Activated CD8-positive, alpha-beta T cell treated with anti-CD3 and anti-CD28 coated beads for 36 hours (primary cell): ENCODE results near the gene PFN3. TPM values are rescaled to one million over a fixed set of nuclear protein-coding genes. Genes with fewer than 3 reads are reported as not detected.
"Not testable (repeated sequence)": the region's sequence is repeated elsewhere in the genome, so short reads cannot be mapped to it uniquely, and the experiment has no call there.

ENCODE experiments used
- ATAC-seq: fragments of 200-7000 bp; cut with Tn5 transposase; one replicate; pipeline ENCODE4 v1.10.0; 2021; ENCODE audit warnings: mild to moderate bottlenecking, moderate library complexity
- CTCF ChIA-PET: fragments of 350-600 bp; sonication (Branson Sonifier 250); formaldehyde crosslinking; loops from one replicate; lab custom pipeline; 2021; ENCODE audit warnings: antibody characterized with exemption; lab: Charles Lee
- POLR2A ChIA-PET: fragments of 350-600 bp; sonication (Branson Sonifier 250); formaldehyde crosslinking; loops from one replicate; lab custom pipeline; 2021; ENCODE audit warnings: antibody characterized with exemption; lab: Charles Lee
- DNase-seq: peaks from one replicate; pipeline ENCODE4 v3.0.0-alpha.2; 2020
- H3K27ac Mint-ChIP-seq: one replicate; pipeline ENCODE4 v1.8.0; 2021; ENCODE audit warnings: mild to moderate bottlenecking, mixed read lengths
- H3K27me3 Mint-ChIP-seq: one replicate; pipeline ENCODE4 v1.8.0; 2021; ENCODE audit warnings: mixed read lengths
- H3K36me3 Mint-ChIP-seq: one replicate; pipeline ENCODE4 v1.8.0; 2021; ENCODE audit warnings: low read depth, mixed read lengths
- H3K4me1 Mint-ChIP-seq: one replicate; pipeline ENCODE4 v1.8.0; 2021; ENCODE audit warnings: low read depth, mixed read lengths
- H3K4me3 Mint-ChIP-seq: one replicate; pipeline ENCODE4 v1.8.0; 2021; ENCODE audit warnings: mild to moderate bottlenecking, moderate library complexity, mixed read lengths
- H3K9me3 Mint-ChIP-seq: one replicate; pipeline ENCODE4 v1.8.0; 2021; ENCODE audit warnings: mixed read lengths
- intact Hi-C: fragments of 100-400 bp; cut with micrococcal nuclease; formaldehyde crosslinking; loops from one replicate; pipeline ENCODE4 v1.10.0; 2022
- total RNA-seq, 2 experiments: library from RNA; stranded (reverse); gene quantifications; one replicate each; pipeline ENCODE4 v1.2.3, GENCODE V29; 2021
- TF ChIP-seq, protein P1 (sequence below): fragments of 200-600 bp; IDR thresholded peaks from one replicate; pipeline ENCODE4 v1.8.0; 2022; ENCODE audit warnings: antibody characterized with exemption, mild to moderate bottlenecking

Gene PFN3
- total RNA-seq, 2 experiments from 2014 or later, result not detected

DNA sequence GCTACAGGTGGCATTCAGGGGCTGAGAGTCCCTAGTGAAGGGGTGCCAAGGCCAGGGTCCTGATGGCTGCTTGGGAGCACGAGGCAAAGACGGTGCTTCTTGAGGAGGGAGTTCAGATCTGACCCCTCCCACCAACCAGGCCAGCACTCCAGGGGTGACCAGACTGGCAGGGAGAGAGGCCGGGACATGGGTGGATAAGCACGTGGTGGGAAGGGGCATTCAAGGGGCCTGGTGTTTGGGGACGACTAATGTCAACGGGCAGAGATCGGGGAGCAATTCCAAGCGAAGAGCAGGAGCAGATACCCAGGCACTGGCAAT is 38.2 kb downstream of the PFN3 start:
- ChIA-PET CTCF (interaction anchor here (1.1 to 6.8 kb wide), 9 partner anchors 8 to 52 kb away, joined by 3 to 55 read pairs (median 10); partner anchors contain the start of gene LMAN2), POLR2A (interaction anchor here (1.2 to 3.6 kb wide), 4 partner anchors 9 to 67 kb away, joined by 3 to 19 read pairs (median 6); partner anchors contain the start of gene LMAN2)
- Mint-ChIP-seq H3K4me1 (peaks cover 76% of the 10 kb centered on the region), H3K4me3 (peak overlapping the region; percentile 73), H3K9me3 (no peaks in the 10 kb centered on the region), H3K36me3 (peaks cover 11% of the 10 kb centered on the region), H3K27me3 (no peaks in the 10 kb centered on the region), H3K27ac (peak overlapping the region; percentile 77)
- DNase-seq, result no peak
- TF ChIP-seq, protein P1, sequence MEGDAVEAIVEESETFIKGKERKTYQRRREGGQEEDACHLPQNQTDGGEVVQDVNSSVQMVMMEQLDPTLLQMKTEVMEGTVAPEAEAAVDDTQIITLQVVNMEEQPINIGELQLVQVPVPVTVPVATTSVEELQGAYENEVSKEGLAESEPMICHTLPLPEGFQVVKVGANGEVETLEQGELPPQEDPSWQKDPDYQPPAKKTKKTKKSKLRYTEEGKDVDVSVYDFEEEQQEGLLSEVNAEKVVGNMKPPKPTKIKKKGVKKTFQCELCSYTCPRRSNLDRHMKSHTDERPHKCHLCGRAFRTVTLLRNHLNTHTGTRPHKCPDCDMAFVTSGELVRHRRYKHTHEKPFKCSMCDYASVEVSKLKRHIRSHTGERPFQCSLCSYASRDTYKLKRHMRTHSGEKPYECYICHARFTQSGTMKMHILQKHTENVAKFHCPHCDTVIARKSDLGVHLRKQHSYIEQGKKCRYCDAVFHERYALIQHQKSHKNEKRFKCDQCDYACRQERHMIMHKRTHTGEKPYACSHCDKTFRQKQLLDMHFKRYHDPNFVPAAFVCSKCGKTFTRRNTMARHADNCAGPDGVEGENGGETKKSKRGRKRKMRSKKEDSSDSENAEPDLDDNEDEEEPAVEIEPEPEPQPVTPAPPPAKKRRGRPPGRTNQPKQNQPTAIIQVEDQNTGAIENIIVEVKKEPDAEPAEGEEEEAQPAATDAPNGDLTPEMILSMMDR, result no peak
- intact Hi-C loops, result no loop called here
- ATAC-seq, result no peak

DNA sequence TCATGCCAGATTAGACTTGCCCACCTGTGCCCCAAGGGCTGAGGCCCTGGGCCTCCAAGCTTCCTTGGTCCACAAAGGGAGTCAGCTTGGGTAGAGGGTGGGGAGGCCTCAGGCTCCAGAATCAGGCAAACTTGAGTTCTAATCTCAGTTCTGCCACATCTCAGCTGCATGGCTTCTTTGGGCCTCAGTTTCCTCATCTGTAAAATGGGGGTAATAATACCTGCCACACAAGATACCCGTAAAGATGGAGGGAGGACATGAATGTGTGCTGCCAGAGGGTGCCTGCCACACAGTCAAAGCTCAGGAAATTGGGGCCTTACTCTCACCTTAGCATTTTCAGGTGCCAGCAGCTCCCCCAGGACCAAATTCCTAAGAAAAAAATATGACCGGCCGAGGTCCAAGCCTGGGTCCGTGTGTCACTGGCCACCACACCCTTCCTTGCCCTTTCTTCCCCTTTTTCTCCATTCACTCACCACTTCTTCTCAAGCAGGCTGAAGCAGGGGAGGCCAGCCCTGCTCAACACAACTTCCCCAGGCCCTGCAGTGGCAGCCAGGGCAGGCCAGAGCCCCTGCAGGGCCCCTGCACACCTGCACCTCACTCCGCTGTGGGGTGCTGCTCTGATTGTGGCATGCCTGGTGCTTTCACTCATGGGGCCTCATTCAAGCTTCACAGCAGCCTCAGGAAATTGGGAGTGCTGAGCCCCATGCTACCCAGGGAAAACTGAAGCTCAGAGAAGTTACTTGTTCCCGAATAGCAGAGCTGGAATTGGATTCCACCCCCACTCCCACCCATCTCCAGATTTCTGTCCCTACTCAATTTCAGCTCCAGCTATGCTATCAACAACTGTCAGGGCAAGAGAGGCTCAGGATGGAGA is 38.8 kb downstream of the PFN3 start:
- ChIA-PET CTCF (interaction anchor here (0.7 to 6.8 kb wide), 14 partner anchors 8 to 139 kb away, joined by 3 to 55 read pairs (median 6); partner anchors contain the start of gene LMAN2), POLR2A (interaction anchor here (0.8 to 3.6 kb wide), 8 partner anchors 10 to 112 kb away, joined by 3 to 19 read pairs (median 5); partner anchors contain the start of genes DBN1 and LMAN2)
- Mint-ChIP-seq H3K36me3 (peaks cover 11% of the 10 kb centered on the region), H3K4me3 (peak overlapping the region; percentile 73), H3K27me3 (no peaks in the 10 kb centered on the region), H3K27ac (peak overlapping the region; percentile 77), H3K4me1 (peaks cover 82% of the 10 kb centered on the region), H3K9me3 (no peaks in the 10 kb centered on the region)
- ATAC-seq, result no peak
- peak; percentile 47 for DNase-seq
- TF ChIP-seq, protein P1, result no peak
- intact Hi-C loops, result no loop called here

DNA sequence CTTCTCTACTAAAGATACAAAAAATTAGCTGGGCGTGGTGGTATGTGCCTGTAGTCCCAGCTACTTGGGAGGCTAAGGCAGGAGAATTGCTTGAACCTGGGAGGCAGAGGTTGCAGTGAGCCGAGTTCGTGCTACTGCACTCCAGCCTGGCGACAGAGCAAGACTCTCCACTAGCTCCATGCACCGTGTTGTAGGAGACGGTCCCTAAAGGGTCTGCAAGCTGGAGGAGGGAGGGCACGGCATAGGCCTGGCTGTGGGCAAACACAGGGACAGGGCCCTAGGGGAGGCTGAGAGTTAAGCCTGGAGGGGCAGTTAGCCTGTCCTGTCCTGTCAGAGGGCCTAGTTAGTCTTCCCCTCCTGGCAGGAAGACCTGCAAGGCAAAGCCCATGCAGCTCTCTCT is 39.7 kb downstream of the PFN3 start:
- peaks cover 85% of the 10 kb centered on the region for H3K4me1 Mint-ChIP-seq
- DNase-seq, H3K4me3 Mint-ChIP-seq, H3K27me3 Mint-ChIP-seq, H3K36me3 Mint-ChIP-seq, intact Hi-C loops, ATAC-seq, H3K9me3 Mint-ChIP-seq, H3K27ac Mint-ChIP-seq: not testable (repeated sequence)
- POLR2A ChIA-PET, result interaction anchor here (0.6 to 3.6 kb wide), 10 partner anchors 9 to 226 kb away, joined by 3 to 19 read pairs (median 3); partner anchors contain the start of gene LMAN2
- CTCF ChIA-PET, result interaction anchor here (0.7 to 6.8 kb wide), 15 partner anchors 9 to 140 kb away, joined by 3 to 55 read pairs (median 5); partner anchors contain the start of gene LMAN2

DNA sequence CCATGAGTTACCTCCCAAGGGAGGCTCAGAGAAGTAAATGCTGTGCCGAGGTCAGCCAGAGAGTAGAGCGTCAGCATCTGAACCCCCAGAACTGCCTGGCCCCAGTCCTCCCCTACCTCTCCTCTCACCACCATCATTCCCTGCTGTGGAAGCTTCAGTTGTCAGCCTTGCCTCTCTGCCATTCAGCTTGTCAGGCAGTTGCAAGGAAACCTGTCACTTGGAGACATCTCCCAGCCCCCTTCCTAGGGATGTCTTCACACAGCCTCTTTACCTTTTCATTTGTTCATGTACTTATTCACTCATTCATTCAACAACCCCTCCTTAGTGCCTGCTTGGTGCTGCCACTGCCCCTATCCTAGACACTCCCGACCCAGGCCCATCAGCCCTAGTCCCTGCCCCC is 40.6 kb downstream of the PFN3 start:
- no peak for ATAC-seq
- TF ChIP-seq, protein P1, result no peak
- Mint-ChIP-seq H3K27me3 (no peaks in the 10 kb centered on the region), H3K36me3 (peaks cover 9% of the 10 kb centered on the region), H3K9me3 (peaks cover 10% of the 10 kb centered on the region), H3K27ac (peak overlapping the region; percentile 81), H3K4me1 (peaks cover 88% of the 10 kb centered on the region), H3K4me3 (peak overlapping the region; percentile 89)
- DNase-seq, result no peak
- intact Hi-C loops, result loop anchor here (5.0 kb wide), 1 partner anchor 43 kb away; no protein-coding TSS in a partner anchor
- POLR2A ChIA-PET, result interaction anchor here (0.9 to 3.6 kb wide), 3 partner anchors 9 to 225 kb away, joined by 3 to 19 read pairs (median 4); partner anchors contain the start of gene LMAN2
- CTCF ChIA-PET, result interaction anchor here (0.7 to 6.8 kb wide), 8 partner anchors 10 to 141 kb away, joined by 3 to 55 read pairs (median 5); no protein-coding TSS in a partner anchor

DNA sequence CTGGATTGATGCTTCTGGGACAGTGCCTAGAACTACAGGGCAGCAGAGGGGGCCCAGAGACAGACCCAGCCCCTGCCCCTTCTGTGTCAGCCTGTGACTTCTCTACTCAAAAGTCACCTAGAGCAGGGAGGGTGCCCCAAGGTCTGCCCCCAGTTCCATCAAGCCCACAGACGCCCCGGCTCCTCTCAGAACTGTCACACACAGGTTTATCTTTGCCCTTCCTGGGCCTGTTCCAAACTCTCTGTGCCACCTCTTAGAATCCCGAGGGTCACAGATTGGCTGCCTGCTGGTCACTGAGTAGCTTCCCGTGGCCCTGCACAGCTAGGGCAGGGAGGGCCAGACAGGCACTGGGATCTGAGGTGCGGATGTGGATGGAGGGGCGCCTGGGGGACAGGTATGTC is 41.0 kb downstream of the PFN3 start:
- Mint-ChIP-seq H3K4me3 (peak overlapping the region; percentile 89), H3K27ac (peak overlapping the region; percentile 81), H3K9me3 (peaks cover 14% of the 10 kb centered on the region), H3K27me3 (no peaks in the 10 kb centered on the region), H3K4me1 (peaks cover 88% of the 10 kb centered on the region), H3K36me3 (peaks cover 10% of the 10 kb centered on the region)
- DNase-seq, result no peak
- POLR2A ChIA-PET, result interaction anchor here (1.3 to 3.6 kb wide), 2 partner anchors 9 to 11 kb away, joined by 4 to 19 read pairs; partner anchors contain the start of gene LMAN2
- CTCF ChIA-PET, result interaction anchor here (1.4 to 6.8 kb wide), 6 partner anchors 11 to 50 kb away, joined by 4 to 55 read pairs (median 7); no protein-coding TSS in a partner anchor
- no peak for ATAC-seq
- TF ChIP-seq, protein P1, result no peak
- intact Hi-C loops, result loop anchor here (5.0 kb wide), 1 partner anchor 42 kb away; no protein-coding TSS in a partner anchor
